GM18526 (cell line): ENCODE results near the gene TREX2.

Experiments used
- POLR2A ChIP-seq: IDR thresholded peaks from 3 replicates; pipeline ENCODE4 v1.6.1; 2011; ENCODE audit not compliant: insufficient read length; ENCODE audit errors: extremely low read depth

The TREX2 gene

DNA sequence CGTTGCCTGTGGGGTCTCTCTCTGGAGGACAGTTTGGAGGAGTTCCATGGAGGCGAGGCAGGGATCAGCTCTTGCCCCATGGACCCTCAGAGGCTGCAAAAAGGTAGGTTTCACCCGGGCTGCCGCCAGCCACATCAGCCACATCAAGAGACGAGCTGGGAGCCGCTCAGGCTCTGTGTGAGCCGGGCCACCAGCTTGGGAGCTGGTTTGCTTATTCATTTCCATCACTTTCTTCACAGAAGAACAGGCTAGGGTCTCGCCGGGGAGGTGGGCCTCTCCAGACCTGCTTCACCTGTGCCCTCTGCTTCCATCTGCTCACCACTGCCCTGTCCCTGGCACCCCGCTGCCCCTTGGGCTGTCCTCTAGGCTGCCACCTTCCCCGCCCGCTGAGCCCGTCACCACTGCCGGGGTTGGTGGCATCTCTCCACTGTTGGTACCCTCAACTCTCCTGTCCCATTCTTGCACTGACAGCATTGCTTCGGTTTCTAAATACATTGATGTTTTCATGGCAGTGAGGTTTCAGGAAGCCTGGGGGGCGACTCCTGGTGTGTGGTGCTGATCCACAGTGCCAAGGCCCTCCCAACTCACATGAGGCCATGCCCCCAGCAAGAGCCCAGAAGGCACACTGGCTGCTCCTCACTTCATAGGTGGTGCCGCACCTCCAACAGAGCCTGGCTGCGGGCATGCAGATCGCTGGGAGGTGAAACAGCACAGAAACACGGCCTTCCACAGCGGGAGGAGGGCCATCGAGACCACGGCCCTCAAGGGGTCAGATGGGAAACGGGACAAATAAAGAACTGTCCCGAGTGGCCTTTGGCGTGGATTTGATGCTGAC lies 4.5 kb upstream of the TREX2 start:
- TF ChIP-seq POLR2A, result no peak

DNA sequence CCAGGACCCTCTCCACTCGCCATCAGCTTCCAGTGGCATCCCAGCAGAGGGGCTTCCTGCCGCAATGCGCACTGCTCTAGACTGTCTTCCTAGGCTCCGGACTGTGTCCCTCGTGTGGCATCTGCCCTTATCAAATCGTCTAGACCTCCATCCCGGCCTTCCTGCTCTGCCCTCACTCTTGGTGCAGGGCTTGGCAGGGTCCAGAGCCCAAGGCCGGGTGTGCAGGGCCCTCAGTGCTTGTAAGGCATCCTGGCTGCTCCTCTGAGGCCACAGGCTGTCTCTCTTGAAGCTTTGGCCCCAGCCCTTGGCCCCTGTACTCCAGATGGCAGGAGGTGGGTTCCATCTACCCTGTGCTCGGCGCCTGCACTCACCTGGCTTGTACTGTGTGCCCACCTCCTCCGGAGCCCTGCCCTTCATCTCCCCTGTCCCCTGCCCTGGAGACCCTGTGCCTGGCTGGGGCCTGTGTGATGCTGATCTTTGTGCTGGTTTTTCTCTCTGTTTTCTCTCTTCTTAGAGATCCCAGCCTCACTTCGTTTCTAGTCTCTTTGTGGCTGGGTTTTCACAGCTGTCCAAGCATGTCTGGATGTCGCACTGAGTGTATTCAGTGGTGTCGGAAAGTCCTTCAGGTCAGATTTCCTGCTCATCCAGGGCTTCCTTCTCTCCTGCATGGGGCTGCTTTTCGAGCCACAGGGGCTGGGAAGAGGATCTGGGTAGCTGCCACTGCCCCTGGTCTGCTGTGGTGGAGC lies 3.7 kb upstream of the TREX2 start:
- no peak for TF ChIP-seq POLR2A

DNA sequence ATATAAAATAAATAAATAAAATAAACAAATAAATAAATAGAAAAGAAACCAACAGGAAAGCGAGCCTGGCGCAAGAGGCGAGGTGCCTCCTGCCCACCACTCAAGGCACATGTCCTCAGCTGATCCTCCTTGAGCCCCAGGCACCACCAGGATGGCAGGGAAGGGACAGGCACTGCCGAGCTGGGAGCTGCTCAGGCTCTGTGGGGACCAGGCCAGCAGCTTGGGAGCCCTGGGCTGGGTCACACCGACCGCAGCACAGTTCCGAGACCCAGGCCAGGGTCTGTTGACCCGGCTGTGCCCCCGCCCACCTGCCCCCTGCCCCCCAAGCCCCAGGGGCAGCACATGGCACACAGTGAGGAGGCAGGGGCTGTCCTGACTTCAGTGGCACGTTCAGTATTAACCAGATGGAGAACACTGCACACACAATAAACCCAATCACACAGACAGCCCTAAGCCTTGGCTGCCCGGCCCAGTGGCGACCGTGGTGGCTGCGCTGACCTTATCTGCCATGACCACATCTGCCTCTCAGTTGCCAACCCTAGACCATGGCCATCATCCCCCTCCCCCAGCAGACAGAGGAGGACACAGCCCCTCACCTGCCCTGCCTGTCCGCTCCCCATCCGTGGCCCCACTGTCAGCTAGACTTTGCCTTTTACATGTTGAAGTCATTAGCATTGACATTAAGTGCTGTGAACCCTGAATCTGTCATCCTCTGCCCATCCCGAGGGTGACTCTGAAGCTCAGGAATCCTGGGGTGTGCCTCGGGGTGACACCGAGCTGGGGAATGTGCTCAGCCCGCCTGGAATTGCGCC lies 2.9 kb upstream of the TREX2 start:
- no peak for TF ChIP-seq POLR2A

DNA sequence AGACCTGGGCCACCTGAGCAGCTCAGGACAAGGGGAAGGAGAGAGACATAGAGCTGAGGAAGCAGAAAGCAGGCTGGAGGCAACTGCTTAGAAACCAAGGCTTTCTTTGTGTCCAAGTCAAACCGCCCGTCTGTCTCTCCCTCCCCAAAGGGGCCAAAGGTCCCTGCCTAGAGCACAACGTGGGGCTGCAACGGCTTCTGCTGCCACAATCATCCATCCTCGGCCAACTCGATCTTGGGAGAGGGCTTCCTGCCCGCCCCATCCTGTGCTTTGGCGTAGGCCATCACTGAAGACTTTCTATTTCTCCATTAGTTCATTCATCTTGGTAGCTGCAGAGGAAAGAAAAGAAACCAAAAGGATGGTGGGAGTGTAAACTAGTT lies 1.7 kb upstream of the TREX2 start:
- TF ChIP-seq POLR2A, result no peak

DNA sequence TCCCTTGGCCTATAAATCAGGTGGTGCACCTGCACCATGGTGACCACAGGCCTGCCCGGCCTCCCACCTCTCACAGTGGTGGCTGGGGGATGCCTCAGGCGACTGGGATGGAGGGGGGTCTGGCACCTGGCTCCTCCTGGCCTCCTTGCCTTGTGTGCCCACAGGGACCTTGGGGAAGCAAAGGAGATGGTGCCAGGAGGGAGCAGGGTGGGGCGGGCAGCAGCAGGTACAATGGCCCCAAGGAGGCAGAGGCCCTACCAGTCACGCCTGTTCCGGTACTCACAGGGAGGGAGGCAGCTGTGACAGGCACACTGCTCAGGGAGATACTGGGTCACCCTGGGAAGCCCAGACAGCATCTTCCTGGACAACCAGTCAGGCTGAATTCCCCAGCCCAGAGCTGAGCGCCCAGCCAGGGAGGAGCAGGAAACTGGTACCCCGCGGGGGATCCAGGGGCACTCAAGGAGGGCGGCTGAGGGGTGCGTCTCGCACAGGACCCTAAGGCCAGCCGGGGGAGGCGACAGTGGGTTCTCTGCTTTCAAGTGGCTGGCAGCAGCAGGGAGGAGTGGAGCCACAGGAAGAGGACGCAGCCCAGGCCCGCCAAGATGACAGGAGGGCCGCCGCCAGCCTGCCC lies 1.2 kb upstream of the TREX2 start:
- TF ChIP-seq POLR2A, result no peak

DNA sequence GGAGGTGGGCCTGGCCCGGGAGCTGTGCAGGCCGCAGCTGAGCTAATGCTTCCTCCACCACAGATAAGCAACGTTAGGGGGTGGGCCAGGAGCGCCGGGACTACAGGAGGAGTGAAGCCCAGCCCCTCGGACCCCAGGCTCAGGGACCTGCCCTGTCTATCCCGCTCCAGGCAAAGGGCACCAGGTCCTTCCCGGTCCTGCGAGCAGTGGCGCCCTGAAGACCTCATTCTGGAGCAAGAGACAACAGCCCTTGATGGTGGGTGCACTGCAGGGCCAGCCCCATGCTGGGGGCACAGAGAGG lies 730 bp upstream of the TREX2 start:
- TF ChIP-seq POLR2A, result no peak

DNA sequence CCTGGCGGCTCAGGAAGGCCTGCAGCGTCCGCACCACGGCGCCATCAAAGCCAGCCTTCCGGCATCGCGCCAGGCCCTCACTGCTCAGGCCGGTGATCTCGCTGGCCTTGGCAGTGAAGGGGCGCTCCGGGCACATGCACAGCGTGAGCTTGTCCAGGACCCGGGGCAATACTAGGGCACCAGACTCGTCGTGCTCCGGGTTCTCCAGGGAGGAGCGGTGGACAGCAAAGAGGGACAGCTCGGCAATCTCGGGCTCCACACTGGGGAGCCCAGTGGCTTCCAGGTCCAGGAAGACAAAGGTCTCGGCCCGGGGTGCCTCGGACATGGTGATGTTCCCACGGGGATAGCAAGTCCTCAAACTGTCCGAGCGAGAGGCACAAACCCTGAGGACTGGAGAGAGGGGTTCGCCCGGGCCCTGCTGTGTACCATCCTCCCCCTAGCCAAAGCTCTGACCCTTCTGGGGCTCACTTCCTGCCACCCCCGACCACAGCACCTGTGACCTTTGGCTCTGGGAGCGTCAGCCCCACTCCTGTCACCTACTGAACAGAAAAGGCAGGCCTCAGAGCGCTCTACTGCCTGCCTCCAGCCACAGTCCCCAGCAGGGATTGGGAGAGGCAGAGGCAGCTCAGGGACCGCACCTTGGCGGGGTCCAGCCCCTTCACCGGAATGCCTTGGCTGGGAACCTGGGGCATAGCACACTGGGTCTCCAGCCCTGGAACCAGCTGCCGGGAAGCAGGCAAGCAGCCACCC lies 575 bp downstream of the TREX2 start:
- TF ChIP-seq POLR2A, result no peak

DNA sequence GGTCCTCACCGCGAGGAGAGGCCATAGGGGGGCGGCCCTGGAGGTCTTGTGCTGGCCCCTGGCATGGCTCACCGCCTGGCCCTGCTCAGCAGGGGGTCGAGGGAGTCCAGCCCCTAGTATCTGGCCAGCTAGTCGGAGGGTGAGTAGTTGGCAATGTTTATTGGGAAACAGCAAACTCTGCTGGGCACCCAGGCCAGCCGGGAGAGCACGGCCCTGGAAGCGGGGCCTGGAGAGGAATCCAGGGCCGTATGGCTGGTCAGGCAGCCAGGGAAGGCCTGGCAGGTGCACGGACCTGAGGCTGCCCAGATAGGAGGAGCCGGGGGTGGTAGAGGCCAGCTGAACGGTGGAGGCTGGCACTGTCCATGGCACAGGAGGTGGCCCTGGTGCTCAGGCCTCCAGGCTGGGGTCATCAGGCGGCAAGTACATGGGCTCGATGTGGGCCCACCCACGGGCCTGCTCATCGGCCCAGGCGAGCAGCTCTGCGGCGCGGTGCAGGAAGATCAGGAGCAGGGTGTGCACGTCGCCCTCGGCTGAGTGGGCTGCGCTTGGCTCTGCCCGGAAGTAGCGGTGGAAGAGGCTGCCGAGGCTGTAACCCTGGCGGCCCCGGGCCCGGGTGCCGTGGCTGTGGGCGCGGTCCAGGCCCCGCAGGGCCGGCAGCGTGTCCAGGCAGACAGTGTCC lies 1.4 kb downstream of the TREX2 start:
- TF ChIP-seq POLR2A, result no peak

DNA sequence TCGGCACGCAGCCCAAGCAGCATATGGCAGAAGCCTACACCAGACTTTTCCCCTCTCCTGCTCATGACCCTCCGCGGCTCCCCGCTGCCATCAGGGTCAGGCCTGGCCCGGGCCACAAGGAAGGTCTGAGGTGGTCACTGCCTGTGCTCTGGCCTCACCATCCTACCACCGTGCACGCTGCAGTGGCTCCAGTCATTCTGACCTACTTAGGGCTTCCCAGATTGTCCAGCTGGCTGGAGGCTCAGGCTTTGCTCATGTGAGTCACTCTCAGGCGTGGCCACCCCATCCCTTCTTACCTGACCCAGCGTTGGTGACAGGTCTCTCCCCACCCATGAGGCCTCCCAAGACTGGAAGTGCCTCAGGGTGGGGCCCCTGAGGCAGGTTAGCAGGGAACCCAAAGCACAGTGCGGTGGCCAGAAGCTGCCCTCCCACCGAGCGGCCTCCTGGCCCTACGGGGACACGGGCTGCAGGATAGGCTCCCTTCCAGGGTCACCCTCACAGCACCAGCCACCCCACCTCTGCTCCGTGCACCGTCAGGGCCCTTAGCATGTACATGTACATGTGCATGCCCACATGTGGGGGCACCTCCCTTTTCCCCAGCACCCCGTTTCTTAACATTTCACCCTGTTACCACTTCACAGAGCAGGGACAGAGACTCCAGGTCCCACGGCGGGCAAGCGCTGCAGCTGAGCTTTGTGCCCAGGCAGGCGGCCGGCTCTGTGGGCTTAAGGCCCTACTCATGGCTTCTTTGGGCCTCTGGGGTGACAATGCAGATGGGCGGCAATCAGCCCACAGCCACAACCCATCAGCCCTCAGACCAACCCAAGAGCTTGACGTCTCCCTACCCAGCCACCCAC lies 2.2 kb downstream of the TREX2 start:
- TF ChIP-seq POLR2A, result no peak

DNA sequence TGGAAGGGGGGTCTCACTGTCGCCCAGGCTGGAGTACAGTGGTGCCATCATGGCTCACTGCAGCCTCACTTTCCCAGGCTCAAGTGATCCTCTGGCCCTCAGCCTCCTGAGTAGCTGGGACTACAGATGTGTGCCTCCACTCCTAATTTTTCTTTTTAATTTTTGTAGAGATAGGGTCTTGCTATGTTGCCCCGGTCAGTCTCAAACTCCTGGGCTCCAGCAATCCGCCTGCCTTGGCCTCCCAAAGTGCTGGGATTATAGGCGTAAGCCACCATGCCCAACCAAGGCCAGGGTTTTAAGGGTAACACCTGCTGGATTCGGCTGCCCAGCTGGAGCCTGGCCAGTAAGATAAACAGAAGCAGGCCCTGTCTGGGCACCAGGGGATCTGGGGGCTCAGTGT lies 3.4 kb downstream of the TREX2 start:
- TF ChIP-seq POLR2A, result no peak

DNA sequence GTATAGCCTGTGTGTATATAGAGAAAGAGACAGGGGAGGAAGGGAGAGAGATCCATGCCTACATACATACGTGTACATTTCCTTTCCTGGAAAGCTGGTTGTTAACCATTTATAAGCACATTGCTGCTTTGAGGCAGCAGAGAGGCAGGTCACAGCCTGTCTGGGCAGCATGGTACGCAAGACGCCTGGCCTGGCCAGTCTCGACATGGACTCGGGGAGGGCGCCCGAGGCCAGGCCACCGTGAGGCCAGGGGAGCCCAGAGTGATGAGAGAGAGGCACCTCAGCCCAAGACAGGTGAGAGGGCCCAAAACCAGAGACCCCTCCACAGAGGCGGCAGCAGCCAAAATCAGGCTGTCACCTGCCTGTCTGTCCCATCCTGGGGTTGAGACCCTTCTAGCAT lies 3.9 kb downstream of the TREX2 start:
- no peak for TF ChIP-seq POLR2A

DNA sequence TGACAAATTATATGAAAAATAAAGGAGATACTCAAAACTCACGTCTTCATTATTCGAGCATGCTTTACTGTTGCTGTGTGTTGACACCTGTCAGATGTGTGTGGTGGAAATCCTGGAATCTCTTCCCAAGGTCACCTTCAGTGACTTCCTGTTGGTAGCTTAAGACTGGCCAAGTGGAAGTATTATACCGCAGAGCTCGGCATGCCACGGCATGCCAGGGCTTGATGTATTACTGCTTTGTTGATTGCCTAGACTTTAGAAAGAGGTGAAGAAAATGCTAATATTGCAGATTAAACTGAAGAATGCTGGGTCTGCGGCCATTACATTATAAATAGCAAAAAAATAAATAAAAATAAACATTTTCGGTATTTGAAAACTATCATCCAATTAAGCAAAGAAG lies 4.6 kb downstream of the TREX2 start:
- TF ChIP-seq POLR2A, result no peak

DNA sequence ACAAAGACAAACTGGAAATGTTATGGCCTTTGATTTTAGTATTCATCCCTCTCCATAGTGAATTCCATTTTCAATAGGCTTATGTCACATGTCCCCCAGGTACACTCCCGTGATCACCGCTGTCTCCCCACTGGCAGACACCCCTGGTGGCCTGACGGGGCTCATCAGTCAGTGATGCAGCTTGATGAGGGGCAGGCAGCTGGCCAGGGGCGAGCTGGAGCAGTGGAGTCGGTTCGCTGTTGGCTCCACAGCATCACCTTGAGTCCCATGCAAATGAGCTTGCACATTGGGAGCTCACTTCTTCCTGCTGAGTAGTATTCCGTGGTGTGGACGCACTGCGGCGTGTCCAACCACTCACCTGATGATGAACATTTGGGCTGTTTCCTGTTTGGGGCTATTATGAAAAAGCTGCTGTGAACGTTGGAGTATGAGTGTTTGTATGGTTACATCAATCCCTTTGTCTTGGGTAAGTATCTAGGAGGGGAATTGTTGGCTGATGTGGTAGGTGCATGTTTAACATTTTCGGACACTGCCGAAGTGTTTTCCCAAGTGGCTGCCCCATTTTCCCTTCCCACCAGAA lies 5.2 kb downstream of the TREX2 start:
- no peak for TF ChIP-seq POLR2A
